SK-N-SH (cell line): ENCODE data around the gene MCTP1. TPM values are rescaled to one million over a fixed set of nuclear protein-coding genes. Genes with fewer than 3 reads are reported as not detected.

Source experiments
- CTCF ChIA-PET: fragments of 300-600, 350-600 bp; formaldehyde crosslinking; extraction: SDS; loops from one replicate; lab custom pipeline; 2021; lab: Yijun Ruan, JAX
- POLR2A ChIA-PET: fragments of 350-600 bp; sonication (Branson Sonifier 250); formaldehyde crosslinking; extraction: SDS; loops from one replicate; lab custom pipeline; 2020; ENCODE audit warnings: antibody characterized with exemption, inconsistent platforms; lab: Yijun Ruan, JAX
- DNase-seq: peaks from one replicate; pipeline ENCODE4 v3.0.0; 2012
- H2AFZ ChIP-seq: fragments of 200-600 bp; sonication (generic); 2 replicates; pipeline ENCODE4 v1.8.1; 2016; ENCODE audit warnings: antibody characterized with exemption, mild to moderate bottlenecking, low read depth
- H3F3A ChIP-seq: fragments of 200-600 bp; sonication (generic); replicated peaks from 2 replicates; pipeline ENCODE3; 2016; ENCODE audit warnings: antibody characterized with exemption, mild to moderate bottlenecking; ENCODE audit not compliant: insufficient read depth
- H3K27ac ChIP-seq, 2 experiments: fragments of 200-500 bp in 1 of 2; fragments of 200-600 bp in 1 of 2; sonication (Bioruptor generic) in 1 of 2; sonication (generic), shearing (Covaris generic) in 1 of 2; 2 replicates each; pipeline versions ENCODE4 v1.5.1 to v1.6.1; 2014 to 2016; ENCODE audit warnings: low read depth in 2 of 2, inconsistent platforms in 1 of 2, low read length in 1 of 2, mild to moderate bottlenecking in 1 of 2, mixed read lengths in 1 of 2
- H3K27me3 ChIP-seq: fragments of 200-600 bp; sonication (generic), shearing (Covaris generic); 2 replicates; pipeline ENCODE4 v1.6.1; 2016; ENCODE audit warnings: mixed run types; ENCODE audit not compliant: insufficient read depth
- H3K36me3 ChIP-seq, 2 experiments: fragments of 200-500 bp in 1 of 2; fragments of 200-600 bp in 1 of 2; sonication (Bioruptor generic) in 1 of 2; sonication (generic) in 1 of 2; replicated peaks in 1 of 2; 2 replicates each; pipeline versions ENCODE3 to v1.5.1; 2014 to 2016; ENCODE audit warnings: low read length in 1 of 2, mild to moderate bottlenecking in 1 of 2; ENCODE audit not compliant: insufficient read depth in 2 of 2, control insufficient read depth in 1 of 2
- H3K4me1 ChIP-seq, 2 experiments: fragments of 200-500 bp in 1 of 2; fragments of 200-600 bp in 1 of 2; sonication (Bioruptor generic) in 1 of 2; sonication (generic), shearing (Covaris generic) in 1 of 2; 2 replicates each; pipeline versions ENCODE4 v1.5.1 to v1.6.1; 2014 to 2016; ENCODE audit warnings: low read depth in 1 of 2, low read length in 1 of 2, mixed run types in 1 of 2; ENCODE audit not compliant: insufficient read depth in 2 of 2, control insufficient read depth in 1 of 2
- H3K4me2 ChIP-seq: fragments of 200-600 bp; sonication (generic), shearing (Covaris generic); 2 replicates; pipeline ENCODE4 v1.6.1; 2017; ENCODE audit warnings: mixed run types
- H3K4me3 ChIP-seq, 2 experiments: fragments of 200-500 bp in 1 of 2; fragments of 200-600 bp in 1 of 2; sonication (Bioruptor generic) in 1 of 2; sonication (generic), shearing (Covaris generic) in 1 of 2; 2 replicates each; pipeline versions ENCODE4 v1.5.1 to v1.8.1; 2014 to 2016; ENCODE audit warnings: low read depth in 2 of 2, inconsistent platforms in 1 of 2, low read length in 1 of 2, mild to moderate bottlenecking in 1 of 2, mixed read lengths in 1 of 2, moderate library complexity in 1 of 2
- H3K79me2 ChIP-seq: fragments of 200-600 bp; sonication (generic); 2 replicates; pipeline ENCODE4 v1.8.1; 2017; ENCODE audit warnings: mild to moderate bottlenecking; ENCODE audit not compliant: insufficient read depth
- H3K9ac ChIP-seq: fragments of 200-600 bp; sonication (generic); 2 replicates; pipeline ENCODE4 v1.6.1; 2017; ENCODE audit warnings: mixed run types
- H3K9me2 ChIP-seq: fragments of 200-600 bp; sonication (generic); 2 replicates; pipeline ENCODE4 v1.6.1; 2017; ENCODE audit warnings: mixed run types
- H3K9me3 ChIP-seq: fragments of 200-600 bp; sonication (generic); 2 replicates; pipeline ENCODE4 v1.6.1; 2017; ENCODE audit warnings: mixed run types, mild to moderate bottlenecking, moderate library complexity
- H4K20me1 ChIP-seq: fragments of 200-600 bp; sonication (generic); 2 replicates; pipeline ENCODE4 v1.6.1; 2017; ENCODE audit warnings: mild to moderate bottlenecking, mixed run types; ENCODE audit not compliant: insufficient read depth
- EZH2phosphoT487 ChIP-seq: fragments of 200-600 bp; sonication (generic); IDR thresholded peaks from 2 replicates; pipeline ENCODE4 v1.6.1; 2017; ENCODE audit warnings: low read depth, mixed run types, mild to moderate bottlenecking, antibody characterized with exemption, moderate library complexity, borderline replicate concordance
- FOSL2 ChIP-seq: IDR thresholded peaks from 2 replicates; pipeline ENCODE4 v1.4.0; 2012; ENCODE audit warnings: low read depth, mild to moderate bottlenecking, moderate library complexity, borderline replicate concordance
- FOXM1 ChIP-seq: IDR thresholded peaks from 2 replicates; pipeline ENCODE4 v1.4.0; 2012; ENCODE audit warnings: low read depth, mild to moderate bottlenecking
- NFIC ChIP-seq: IDR thresholded peaks from 2 replicates; pipeline ENCODE4 v1.4.0; 2012; ENCODE audit warnings: borderline replicate concordance
- NRF1 ChIP-seq: IDR thresholded peaks from 2 replicates; pipeline ENCODE4 v1.6.1; 2012; ENCODE audit warnings: low read depth, mild to moderate bottlenecking, low read length
- PBX3 ChIP-seq: IDR thresholded peaks from 2 replicates; pipeline ENCODE4; 2012
- POLR2AphosphoS5 ChIP-seq: IDR thresholded peaks from 2 replicates; pipeline ENCODE4 v1.6.1; 2012; ENCODE audit warnings: low read depth, low read length
- RCOR1 ChIP-seq: fragments of 150-350 bp; IDR thresholded peaks from 2 replicates; pipeline ENCODE4 v1.6.1; 2017; ENCODE audit warnings: antibody characterized with exemption, low read length
- REST ChIP-seq: IDR thresholded peaks from 2 replicates; pipeline ENCODE4 v1.6.1; 2012; ENCODE audit warnings: mild to moderate bottlenecking, low read depth, low read length, moderate library complexity
- RXRA ChIP-seq: IDR thresholded peaks from 2 replicates; pipeline ENCODE4 v1.4.0; 2012; ENCODE audit warnings: low read depth, mild to moderate bottlenecking, borderline replicate concordance
- TCF12 ChIP-seq: IDR thresholded peaks from 2 replicates; pipeline ENCODE4 v1.4.0; 2012
- TEAD4 ChIP-seq: IDR thresholded peaks from 2 replicates; pipeline ENCODE4 v1.4.0; 2012; ENCODE audit warnings: mild to moderate bottlenecking, borderline replicate concordance; ENCODE audit not compliant: insufficient read depth
- YY1 ChIP-seq: IDR thresholded peaks from 2 replicates; pipeline ENCODE4 v1.4.0; 2012; ENCODE audit warnings: low read depth, mild to moderate bottlenecking
- WGBS: methylation state at CpG from one replicate; pipeline ENCODE4 v1.1.6; 2017; ENCODE audit warnings: low lambda C conversion rate; 5-methylcytosine and 5-hydroxymethylcytosine counted together
- polyA plus RNA-seq, 3 experiments: library from polyadenylated mRNA; depleted of rRNA; stranded (reverse); fragments of >200 nt; gene quantifications; 2 replicates each; pipeline ENCODE4 v1.2.3, GENCODE V29; 2012
- TF ChIP-seq, protein P1 (sequence below): fragments of 150-350 bp; IDR thresholded peaks from 2 replicates; pipeline ENCODE4 v1.6.1; 2017; ENCODE audit warnings: antibody characterized with exemption, low read length, low read depth, borderline replicate concordance

The MCTP1 gene
- polyA plus RNA-seq, 1 of the 3 experiments (the other 2 are of a cell fraction) = 0.53 TPM

GRCh38 chr5:95075111-95075510 is 209.8 kb downstream of the MCTP1 start:
- no peaks in the 10 kb centered on the region for H3K79me2 ChIP-seq
- no peaks in the 10 kb centered on the region for H3K9me2 ChIP-seq
- no peak for TF ChIP-seq POLR2AphosphoS5
- no peak for TF ChIP-seq PBX3
- TF ChIP-seq EZH2phosphoT487 = no peak
- TF ChIP-seq RXRA = no peak
- no peak for TF ChIP-seq YY1
- no peak for TF ChIP-seq NRF1
- TF ChIP-seq, protein P1, sequence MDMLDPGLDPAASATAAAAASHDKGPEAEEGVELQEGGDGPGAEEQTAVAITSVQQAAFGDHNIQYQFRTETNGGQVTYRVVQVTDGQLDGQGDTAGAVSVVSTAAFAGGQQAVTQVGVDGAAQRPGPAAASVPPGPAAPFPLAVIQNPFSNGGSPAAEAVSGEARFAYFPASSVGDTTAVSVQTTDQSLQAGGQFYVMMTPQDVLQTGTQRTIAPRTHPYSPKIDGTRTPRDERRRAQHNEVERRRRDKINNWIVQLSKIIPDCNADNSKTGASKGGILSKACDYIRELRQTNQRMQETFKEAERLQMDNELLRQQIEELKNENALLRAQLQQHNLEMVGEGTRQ = no peak
- no peak for TF ChIP-seq FOSL2
- TF ChIP-seq RCOR1 = no peak
- TF ChIP-seq TEAD4 = no peak
- TF ChIP-seq NFIC = no peak
- no peak for TF ChIP-seq REST
- no peak for TF ChIP-seq TCF12
- TF ChIP-seq FOXM1 = no peak
- WGBS = 86% methylated on average over 1 of the region's 1 CpG
- CTCF ChIA-PET = interaction anchor here (0.8 to 1.4 kb wide), 2 partner anchors 107 to 119 kb away, joined by 3 to 4 read pairs; no protein-coding TSS in a partner anchor
- POLR2A ChIA-PET = no interaction called here
- H3K4me3 ChIP-seq = no peak overlapping the region
- no peaks in the 10 kb centered on the region for H3F3A ChIP-seq
- no peak overlapping the region for H3K27ac ChIP-seq
- no peaks in the 10 kb centered on the region for H4K20me1 ChIP-seq
- no peak for DNase-seq
- H3K4me1 ChIP-seq = no peaks in the 10 kb centered on the region
- no peaks in the 10 kb centered on the region for H3K36me3 ChIP-seq
- H3K4me2 ChIP-seq = no peak overlapping the region
- H2AFZ ChIP-seq = no peak overlapping the region
- H3K27me3 ChIP-seq = no peaks in the 10 kb centered on the region
- no peak overlapping the region for H3K9ac ChIP-seq
- H3K9me3 ChIP-seq = no peaks in the 10 kb centered on the region
